Measurements from ENCODE around the gene LRMDA. TPM values are rescaled to one million over a fixed set of nuclear protein-coding genes. Genes with fewer than 3 reads are reported as not detected.

Gene LRMDA
- total RNA-seq, 1 experiment from 2014 or later, result 1.2 TPM

DNA sequence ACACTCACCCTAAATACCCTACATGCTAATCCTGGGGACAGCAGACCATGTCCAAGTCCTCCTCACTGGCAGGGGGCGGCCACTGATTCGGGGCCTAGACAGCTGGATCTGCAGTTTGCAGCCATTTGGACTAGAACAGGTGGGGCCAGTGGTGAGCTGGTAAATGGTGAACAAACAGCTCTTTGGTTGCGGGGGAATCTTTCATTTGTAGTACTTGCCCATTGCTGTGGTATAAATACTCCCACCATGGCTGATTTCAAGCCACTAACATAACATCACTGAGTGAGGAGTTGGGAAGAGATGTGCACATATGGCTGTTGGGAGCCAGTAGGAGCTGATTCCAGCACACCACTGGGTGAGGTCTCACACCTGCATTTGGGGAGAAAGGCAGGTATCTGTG is 43.3 kb upstream of the LRMDA start:
- H3K4me2 ChIP-seq (ENCODE audit: low read length), result no peak overlapping the region
- no peak overlapping the region for H3K27ac ChIP-seq (ENCODE audit: low read length)
- no peak overlapping the region for H3K9ac ChIP-seq (ENCODE audit: low read length)
- TF ChIP-seq, protein P1, sequence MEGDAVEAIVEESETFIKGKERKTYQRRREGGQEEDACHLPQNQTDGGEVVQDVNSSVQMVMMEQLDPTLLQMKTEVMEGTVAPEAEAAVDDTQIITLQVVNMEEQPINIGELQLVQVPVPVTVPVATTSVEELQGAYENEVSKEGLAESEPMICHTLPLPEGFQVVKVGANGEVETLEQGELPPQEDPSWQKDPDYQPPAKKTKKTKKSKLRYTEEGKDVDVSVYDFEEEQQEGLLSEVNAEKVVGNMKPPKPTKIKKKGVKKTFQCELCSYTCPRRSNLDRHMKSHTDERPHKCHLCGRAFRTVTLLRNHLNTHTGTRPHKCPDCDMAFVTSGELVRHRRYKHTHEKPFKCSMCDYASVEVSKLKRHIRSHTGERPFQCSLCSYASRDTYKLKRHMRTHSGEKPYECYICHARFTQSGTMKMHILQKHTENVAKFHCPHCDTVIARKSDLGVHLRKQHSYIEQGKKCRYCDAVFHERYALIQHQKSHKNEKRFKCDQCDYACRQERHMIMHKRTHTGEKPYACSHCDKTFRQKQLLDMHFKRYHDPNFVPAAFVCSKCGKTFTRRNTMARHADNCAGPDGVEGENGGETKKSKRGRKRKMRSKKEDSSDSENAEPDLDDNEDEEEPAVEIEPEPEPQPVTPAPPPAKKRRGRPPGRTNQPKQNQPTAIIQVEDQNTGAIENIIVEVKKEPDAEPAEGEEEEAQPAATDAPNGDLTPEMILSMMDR (conservative IDR thresholded peaks at IDR 0.05; ENCODE audit: low read depth, low read length), result no peak
- no peak for TF ChIP-seq EZH2phosphoT487 (IDR thresholded peaks at IDR 0.05; ENCODE audit: borderline replicate concordance, low read length)
- TF ChIP-seq EZH2 (IDR thresholded peaks at IDR 0.05; ENCODE audit: low read length, unreplicated experiment), result no peak
- CTCF ChIA-PET, result no interaction called here
- H3K36me3 ChIP-seq (ENCODE audit: low read depth, low read length), result no peaks in the 10 kb centered on the region
- no peaks in the 10 kb centered on the region for H4K20me1 ChIP-seq (ENCODE audit: low read length)
- no peak overlapping the region for H2AFZ ChIP-seq (ENCODE audit: low read length)
- H3K4me3 ChIP-seq (ENCODE audit: low read length), result no peak overlapping the region
- intact Hi-C loops (cut with micrococcal nuclease), result no loop called here
- POLR2A ChIA-PET (ENCODE audit: unreplicated experiment), result no interaction called here
- DNase-seq (no peak), ATAC-seq (no peak)
- no peaks in the 10 kb centered on the region for H3K4me1 ChIP-seq (ENCODE audit: insufficient read depth, low read length)
- H3K9me3 ChIP-seq (ENCODE audit: low read length), result no peaks in the 10 kb centered on the region
- no peaks in the 10 kb centered on the region for H3K79me2 ChIP-seq (ENCODE audit: low read length)
- no TSS peak for BruUV-seq (replicated peaks)
- H3K9me2 ChIP-seq (replicated peaks; ENCODE audit: low read length), result no peaks in the 10 kb centered on the region
- peaks cover 6% of the 10 kb centered on the region for H3K27me3 ChIP-seq (ENCODE audit: low read length)
- no peaks in the 10 kb centered on the region for H3F3A ChIP-seq (ENCODE audit: low read length, unreplicated experiment)

DNA sequence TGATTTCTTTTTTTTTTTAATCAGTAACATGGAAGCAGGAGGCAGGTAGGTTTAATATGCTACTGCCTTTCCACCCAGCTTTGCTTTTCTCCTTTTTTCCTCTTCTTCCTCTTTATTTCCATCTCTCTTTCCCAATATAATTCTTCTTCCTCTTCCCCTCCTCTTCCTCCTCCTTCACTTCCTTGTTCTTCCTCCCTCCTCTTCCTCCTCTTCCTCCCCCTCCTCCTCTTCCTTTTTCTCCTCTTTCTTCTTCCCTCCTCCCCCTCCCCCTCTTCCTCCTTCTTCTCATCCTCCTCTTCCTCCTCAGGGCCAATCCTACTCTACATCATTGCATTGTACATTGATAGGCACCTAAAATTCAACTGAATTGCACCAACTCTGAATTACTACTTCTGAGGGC is 41.2 kb upstream of the LRMDA start:
- Histone ChIP-seq H2AFZ (ENCODE audit: low read length) (no peak overlapping the region), H3K4me2 (ENCODE audit: low read length) (no peak overlapping the region), H3K27ac (ENCODE audit: low read length) (no peak overlapping the region), H4K20me1 (ENCODE audit: low read length) (no peaks in the 10 kb centered on the region), H3K4me3 (ENCODE audit: low read length) (no peak overlapping the region), H3F3A (ENCODE audit: low read length, unreplicated experiment) (no peaks in the 10 kb centered on the region), H3K9me2 (replicated peaks; ENCODE audit: low read length) (no peaks in the 10 kb centered on the region), H3K79me2 (ENCODE audit: low read length) (no peaks in the 10 kb centered on the region), H3K9ac (ENCODE audit: low read length) (no peak overlapping the region), H3K36me3 (ENCODE audit: low read depth, low read length) (no peaks in the 10 kb centered on the region), H3K4me1 (ENCODE audit: insufficient read depth, low read length) (peaks cover 3% of the 10 kb centered on the region; the same call in 1 of the 2 replicates), H3K27me3 (ENCODE audit: low read length) (peaks cover 14% of the 10 kb centered on the region), H3K9me3 (ENCODE audit: low read length) (no peaks in the 10 kb centered on the region)
- ATAC-seq (no peak), DNase-seq (no peak)
- TF ChIP-seq, protein P1 (conservative IDR thresholded peaks at IDR 0.05; ENCODE audit: low read depth, low read length), result no peak
- no peak for TF ChIP-seq EZH2phosphoT487 (IDR thresholded peaks at IDR 0.05; ENCODE audit: borderline replicate concordance, low read length)
- TF ChIP-seq EZH2 (IDR thresholded peaks at IDR 0.05; ENCODE audit: low read length, unreplicated experiment), result no peak
- ChIA-PET POLR2A (ENCODE audit: unreplicated experiment) (no interaction called here), CTCF (no interaction called here)
- no TSS peak for BruUV-seq (replicated peaks)
- intact Hi-C loops (cut with micrococcal nuclease), result no loop called here

DNA sequence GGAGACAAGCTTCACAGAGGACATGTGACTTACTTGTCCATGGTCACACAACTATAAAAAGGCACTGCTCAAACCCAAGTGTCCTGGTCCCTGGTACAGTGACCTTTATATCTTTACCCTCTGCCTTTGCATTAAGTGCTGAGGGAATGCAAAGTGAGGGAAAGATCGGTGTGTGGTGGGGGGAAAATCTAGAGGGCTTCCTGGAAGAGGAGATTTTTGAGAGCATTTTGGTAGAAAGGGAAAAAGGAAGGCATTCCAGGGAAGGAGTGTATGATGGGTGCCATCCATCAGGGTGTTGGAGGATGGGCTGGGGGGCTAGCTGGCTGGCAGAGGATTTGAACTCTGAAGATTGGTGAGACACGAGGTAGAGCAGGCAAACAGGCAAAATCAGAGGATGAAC is 39.2 kb upstream of the LRMDA start:
- no peaks in the 10 kb centered on the region for H3F3A ChIP-seq (ENCODE audit: low read length, unreplicated experiment)
- no peak overlapping the region for H3K4me3 ChIP-seq (ENCODE audit: low read length)
- H3K9ac ChIP-seq (ENCODE audit: low read length), result no peak overlapping the region
- H3K27ac ChIP-seq (ENCODE audit: low read length), result no peak overlapping the region
- no peaks in the 10 kb centered on the region for H3K9me2 ChIP-seq (replicated peaks; ENCODE audit: low read length)
- H3K36me3 ChIP-seq (ENCODE audit: low read depth, low read length), result no peaks in the 10 kb centered on the region
- H2AFZ ChIP-seq (ENCODE audit: low read length), result no peak overlapping the region
- peaks cover 6% of the 10 kb centered on the region; the same call in 1 of the 2 replicates for H3K4me1 ChIP-seq (ENCODE audit: insufficient read depth, low read length)
- H3K9me3 ChIP-seq (ENCODE audit: low read length), result no peaks in the 10 kb centered on the region
- intact Hi-C loops (cut with micrococcal nuclease), result no loop called here
- no peak overlapping the region for H3K4me2 ChIP-seq (ENCODE audit: low read length)
- DNase-seq, result no peak
- TF ChIP-seq EZH2 (IDR thresholded peaks at IDR 0.05; ENCODE audit: low read length, unreplicated experiment) (no peak), EZH2phosphoT487 (IDR thresholded peaks at IDR 0.05; ENCODE audit: borderline replicate concordance, low read length) (no peak)
- TF ChIP-seq, protein P1 (conservative IDR thresholded peaks at IDR 0.05; ENCODE audit: low read depth, low read length), result no peak
- no TSS peak for BruUV-seq (replicated peaks)
- no peak for ATAC-seq
- POLR2A ChIA-PET (ENCODE audit: unreplicated experiment), result no interaction called here
- no peaks in the 10 kb centered on the region for H4K20me1 ChIP-seq (ENCODE audit: low read length)
- H3K79me2 ChIP-seq (ENCODE audit: low read length), result peaks cover 16% of the 10 kb centered on the region
- CTCF ChIA-PET, result no interaction called here
- H3K27me3 ChIP-seq (ENCODE audit: low read length), result peaks cover 32% of the 10 kb centered on the region
